CD4-positive, alpha-beta T cell treated with Interferon alpha-2 for 1 hour (primary cell): ENCODE measurements around the gene JAM2.
"Not testable (repeated sequence)": the region's sequence is repeated elsewhere in the genome, so short reads cannot be mapped to it uniquely, and the experiment has no call there.

Experiments used
- DNase-seq, 2 donors: peaks; one replicate each; pipeline ENCODE4 v3.0.0-alpha.2; 2020 to 2022

Gene JAM2

GRCh38 chr21:25647647-25648046 lies 8.6 kb downstream of the JAM2 start:
- DNase-seq = no peak

- no peak for DNase-seq
Measured at GRCh38 chr21:25649146-25649545, 10.1 kb downstream of the JAM2 start.

GRCh38 chr21:25656412-25656811 lies 17.4 kb downstream of the JAM2 start:
- no peak for DNase-seq

GRCh38 chr21:25657140-25657539 lies 18.1 kb downstream of the JAM2 start:
- DNase-seq = no peak

GRCh38 chr21:25658427-25659035 lies 19.5 kb downstream of the JAM2 start:
- no peak for DNase-seq

- no peak for DNase-seq
Measured at GRCh38 chr21:25660233-25660632, 21.2 kb downstream of the JAM2 start.

- DNase-seq = no peak
Measured at GRCh38 chr21:25664491-25664931, 25.5 kb downstream of the JAM2 start.

GRCh38 chr21:25670726-25671125 lies 31.7 kb downstream of the JAM2 start:
- DNase-seq = no peak

- DNase-seq = no peak
Measured at GRCh38 chr21:25676451-25676850, 37.4 kb downstream of the JAM2 start.

- DNase-seq = no peak
Measured at GRCh38 chr21:25682382-25682781, 43.3 kb downstream of the JAM2 start.

- no peak for DNase-seq
Measured at GRCh38 chr21:25687787-25688186, 48.7 kb downstream of the JAM2 start.

- DNase-seq = no peak
Measured at GRCh38 chr21:25688275-25689155, 49.5 kb downstream of the JAM2 start.

- no peak for DNase-seq
Measured at GRCh38 chr21:25689226-25689625, 50.2 kb downstream of the JAM2 start.

GRCh38 chr21:25691976-25692375 lies 52.9 kb downstream of the JAM2 start:
- no peak for DNase-seq

- DNase-seq = not testable (repeated sequence)
Measured at GRCh38 chr21:25695461-25695860, 56.4 kb downstream of the JAM2 start.

GRCh38 chr21:25700741-25701140 lies 61.7 kb downstream of the JAM2 start:
- DNase-seq = no peak

GRCh38 chr21:25701529-25701928 lies 62.5 kb downstream of the JAM2 start:
- no peak for DNase-seq

- DNase-seq = peak; percentile 45 to 67
Measured at GRCh38 chr21:25708467-25709065, 69.5 kb downstream of the JAM2 start.

GRCh38 chr21:25709684-25710265 lies 70.7 kb downstream of the JAM2 start:
- DNase-seq = no peak

GRCh38 chr21:25710550-25710949 lies 71.5 kb downstream of the JAM2 start:
- DNase-seq = no peak

GRCh38 chr21:25714066-25714465 lies 75.0 kb downstream of the JAM2 start:
- not testable (repeated sequence) for DNase-seq

- no peak for DNase-seq
Measured at GRCh38 chr21:25717491-25718147, 78.6 kb downstream of the JAM2 start.

GRCh38 chr21:25721987-25722386 lies 82.9 kb downstream of the JAM2 start:
- DNase-seq = no peak
